Effector memory CD4-positive, alpha-beta T cell (primary cell): ENCODE data around the gene ETS1.

ENCODE experiments used
- DNase-seq, 3 donors: peaks; one replicate each; pipeline ENCODE4 v3.0.0-alpha.2; 2020
- H3K27ac ChIP-seq: 2 replicates; pipeline ENCODE4 v1.7.0; 2013; ENCODE audit warnings: mild to moderate bottlenecking, low read length, moderate library complexity; ENCODE audit not compliant: insufficient read depth, poor library complexity, severe bottlenecking
- H3K27me3 ChIP-seq: replicated peaks from 2 replicates; pipeline ENCODE4 v1.7.0; 2013; ENCODE audit warnings: mild to moderate bottlenecking, low read length; ENCODE audit not compliant: insufficient read depth, control insufficient read depth, poor library complexity, severe bottlenecking
- H3K36me3 ChIP-seq: 2 replicates; pipeline ENCODE4 v1.7.0; 2013; ENCODE audit warnings: mild to moderate bottlenecking, low read length, moderate library complexity; ENCODE audit not compliant: control insufficient read depth, insufficient read depth
- H3K4me1 ChIP-seq: 2 replicates; pipeline ENCODE4 v1.7.0; 2013; ENCODE audit warnings: low read length, mild to moderate bottlenecking; ENCODE audit not compliant: control insufficient read depth, insufficient read depth, poor library complexity, severe bottlenecking
- H3K4me3 ChIP-seq: 2 replicates; pipeline ENCODE4 v1.7.0; 2013; ENCODE audit warnings: low read length, low read depth, mild to moderate bottlenecking; ENCODE audit not compliant: insufficient read depth, poor library complexity, severe bottlenecking
- H3K9me3 ChIP-seq: 2 replicates; pipeline ENCODE4 v1.7.0; 2013; ENCODE audit warnings: mild to moderate bottlenecking, low read length, moderate library complexity; ENCODE audit not compliant: control insufficient read depth

ETS1 gene

GRCh38 chr11:128604723-128605122 lies 17.4 kb upstream of the ETS1 start:
- no peaks in the 10 kb centered on the region for H3K9me3 ChIP-seq
- H3K27me3 ChIP-seq = no peaks in the 10 kb centered on the region
- H3K36me3 ChIP-seq = no peaks in the 10 kb centered on the region
- no peak overlapping the region for H3K4me3 ChIP-seq
- H3K27ac ChIP-seq = no peak overlapping the region
- DNase-seq = no peak
- H3K4me1 ChIP-seq = peaks cover 3% of the 10 kb centered on the region

DNA sequence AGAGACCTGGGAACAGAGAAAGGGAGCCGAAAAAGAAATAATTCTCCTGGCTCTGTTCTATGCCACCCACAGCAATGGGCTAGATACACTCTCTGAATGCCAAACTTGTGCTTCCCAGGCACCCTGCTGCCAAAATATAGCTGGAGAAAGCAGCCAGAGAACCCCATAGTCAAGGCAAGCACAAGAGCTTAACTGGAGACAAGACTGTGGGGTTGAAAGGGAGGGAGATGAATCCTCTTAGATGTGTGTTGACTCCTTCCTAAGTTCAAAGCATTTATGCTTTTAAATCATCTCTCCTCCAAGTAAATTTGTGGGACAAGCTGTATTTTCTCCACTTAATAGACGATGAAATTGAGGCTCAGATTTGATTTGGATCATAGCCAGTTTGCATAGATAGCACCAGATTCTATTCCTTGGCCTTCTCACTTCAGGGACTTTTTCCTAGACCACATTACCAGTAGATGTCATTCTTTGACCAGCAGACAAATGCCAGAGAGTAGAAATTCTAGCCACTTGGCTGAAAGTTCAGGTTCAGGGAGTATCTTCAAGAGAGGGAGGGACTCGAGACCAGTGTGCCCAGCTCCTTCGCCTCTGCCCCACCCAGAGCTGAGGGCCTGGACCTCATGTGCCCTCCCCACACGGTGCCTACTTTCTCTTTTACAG lies 16.5 kb upstream of the ETS1 start:
- Histone ChIP-seq H3K27me3 (no peaks in the 10 kb centered on the region), H3K27ac (no peak overlapping the region), H3K9me3 (no peaks in the 10 kb centered on the region), H3K4me3 (no peak overlapping the region), H3K4me1 (no peaks in the 10 kb centered on the region), H3K36me3 (no peaks in the 10 kb centered on the region)
- no peak for DNase-seq

DNA sequence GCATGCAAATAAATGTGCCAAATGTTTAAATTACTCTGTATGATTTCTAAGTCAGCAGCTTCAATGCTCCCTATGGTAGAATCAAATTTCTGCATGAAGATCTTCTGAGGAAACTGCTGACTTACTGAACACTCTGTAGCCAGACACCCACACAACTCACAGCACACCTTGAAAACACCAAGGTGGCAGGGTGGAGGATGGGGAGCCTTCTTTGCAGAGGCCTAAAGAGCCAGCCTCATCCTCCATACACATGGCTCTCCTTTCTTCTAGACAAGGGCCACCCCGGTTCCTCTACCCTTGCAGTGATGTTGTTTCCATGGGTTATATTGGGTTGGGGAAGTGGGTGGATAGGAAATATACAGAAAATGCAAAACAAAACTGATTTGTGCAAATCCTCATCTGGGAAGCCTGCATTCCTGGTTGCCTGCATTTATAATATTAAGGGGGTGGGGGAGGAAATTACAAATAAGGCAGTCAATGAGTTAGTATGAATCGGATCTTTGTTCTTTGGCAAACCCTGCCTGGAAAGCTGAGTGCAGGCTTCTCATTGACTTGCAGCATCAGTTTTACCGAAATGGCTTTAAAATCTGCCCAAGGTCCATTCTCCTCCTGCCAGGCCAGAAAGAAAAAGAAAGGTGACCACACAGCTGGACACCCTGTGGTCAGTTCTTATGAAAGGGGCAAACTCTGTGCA lies 15.8 kb upstream of the ETS1 start:
- H3K27me3 ChIP-seq = no peaks in the 10 kb centered on the region
- H3K9me3 ChIP-seq = no peaks in the 10 kb centered on the region
- no peaks in the 10 kb centered on the region for H3K36me3 ChIP-seq
- H3K4me3 ChIP-seq = no peak overlapping the region
- no peaks in the 10 kb centered on the region for H3K4me1 ChIP-seq
- DNase-seq = no peak
- no peak overlapping the region for H3K27ac ChIP-seq

- H3K9me3 ChIP-seq = no peaks in the 10 kb centered on the region
- H3K27ac ChIP-seq = no peak overlapping the region
- H3K4me1 ChIP-seq = no peaks in the 10 kb centered on the region
- H3K4me3 ChIP-seq = no peak overlapping the region
- H3K27me3 ChIP-seq = no peaks in the 10 kb centered on the region
- no peak for DNase-seq
- H3K36me3 ChIP-seq = no peaks in the 10 kb centered on the region
Observed at GRCh38 chr11:128599729-128600128, 12.4 kb upstream of the ETS1 start.

- no peak for DNase-seq
- H3K9me3 ChIP-seq = no peaks in the 10 kb centered on the region
- no peaks in the 10 kb centered on the region for H3K36me3 ChIP-seq
- no peak overlapping the region for H3K27ac ChIP-seq
- no peak overlapping the region for H3K4me3 ChIP-seq
- no peaks in the 10 kb centered on the region for H3K4me1 ChIP-seq
- H3K27me3 ChIP-seq = no peaks in the 10 kb centered on the region
Observed at GRCh38 chr11:128598506-128599150, 11.3 kb upstream of the ETS1 start.

- Histone ChIP-seq H3K27me3 (no peaks in the 10 kb centered on the region), H3K4me3 (no peak overlapping the region), H3K36me3 (no peaks in the 10 kb centered on the region), H3K9me3 (no peaks in the 10 kb centered on the region), H3K27ac (no peak overlapping the region), H3K4me1 (no peaks in the 10 kb centered on the region)
- DNase-seq = no peak
Observed at GRCh38 chr11:128598096-128598495, 10.7 kb upstream of the ETS1 start.

- Histone ChIP-seq H3K4me1 (no peaks in the 10 kb centered on the region), H3K9me3 (no peaks in the 10 kb centered on the region), H3K27ac (no peak overlapping the region), H3K4me3 (no peak overlapping the region), H3K36me3 (no peaks in the 10 kb centered on the region), H3K27me3 (no peaks in the 10 kb centered on the region)
- DNase-seq = no peak
Observed at GRCh38 chr11:128597209-128597608, 9.9 kb upstream of the ETS1 start.

DNA sequence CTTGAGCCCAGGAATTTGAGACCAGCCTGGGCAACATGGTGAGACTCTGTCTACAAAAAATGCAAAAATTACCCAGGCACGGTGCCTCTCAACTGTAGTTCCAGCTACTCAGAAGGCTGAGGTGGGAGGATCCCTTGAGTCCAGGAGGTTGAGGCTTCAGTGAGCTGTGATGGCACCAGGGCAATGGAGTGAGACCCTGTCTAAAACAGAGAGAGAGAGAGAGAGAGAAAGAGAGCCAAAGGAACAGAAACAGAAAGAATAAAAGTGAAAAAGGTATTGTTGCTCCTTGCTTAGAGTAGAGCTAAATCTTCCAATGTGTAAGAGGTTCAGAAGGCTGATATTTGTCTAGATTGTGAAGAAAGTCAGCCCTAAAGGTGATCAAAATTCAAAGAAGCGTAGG lies 8.9 kb upstream of the ETS1 start:
- no peak for DNase-seq
- H3K9me3 ChIP-seq = no peaks in the 10 kb centered on the region
- no peaks in the 10 kb centered on the region for H3K4me1 ChIP-seq
- H3K36me3 ChIP-seq = no peaks in the 10 kb centered on the region
- no peak overlapping the region for H3K4me3 ChIP-seq
- no peaks in the 10 kb centered on the region for H3K27me3 ChIP-seq
- no peak overlapping the region for H3K27ac ChIP-seq

DNA sequence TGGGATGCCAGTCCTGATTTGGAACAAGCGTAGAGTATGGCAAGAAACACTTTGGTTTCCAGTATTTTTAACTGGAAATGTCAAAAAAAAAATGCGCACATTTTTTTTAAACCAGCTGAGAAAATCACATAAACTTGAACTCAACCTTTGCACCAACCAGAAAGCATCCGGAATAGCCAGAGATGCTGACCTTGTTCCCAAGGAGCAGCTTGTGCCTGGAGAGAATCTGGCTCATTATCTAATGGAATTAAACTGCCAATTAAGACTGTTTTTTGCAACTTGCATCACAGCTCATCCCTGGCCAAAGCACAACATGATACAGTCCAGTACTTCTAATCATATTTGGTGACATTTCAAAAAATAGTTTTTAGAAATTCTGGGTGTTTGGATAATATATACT lies 8.4 kb upstream of the ETS1 start:
- Histone ChIP-seq H3K27me3 (no peaks in the 10 kb centered on the region), H3K36me3 (no peaks in the 10 kb centered on the region), H3K4me1 (no peaks in the 10 kb centered on the region), H3K4me3 (no peak overlapping the region), H3K27ac (no peak overlapping the region), H3K9me3 (no peaks in the 10 kb centered on the region)
- no peak for DNase-seq

DNA sequence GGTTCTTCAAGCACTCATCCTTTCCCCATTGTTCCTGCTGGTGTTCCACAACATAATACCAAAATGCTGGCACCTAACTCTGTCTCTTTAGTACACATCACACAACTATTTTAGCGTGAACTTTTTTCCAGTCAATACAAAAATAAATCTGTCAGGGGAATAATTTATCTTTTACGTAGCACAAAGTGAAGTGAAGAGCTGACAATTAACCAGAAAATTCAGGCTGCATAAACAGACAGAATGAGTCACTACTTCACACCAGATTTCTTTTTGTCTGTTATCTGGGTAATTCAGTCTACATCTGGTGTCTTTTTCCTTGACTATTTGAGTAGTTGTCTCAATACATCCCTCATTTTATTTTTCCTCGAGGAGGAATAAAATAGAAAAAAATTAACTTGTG lies 7.9 kb upstream of the ETS1 start:
- no peak for DNase-seq
- Histone ChIP-seq H3K27me3 (no peaks in the 10 kb centered on the region), H3K9me3 (no peaks in the 10 kb centered on the region), H3K27ac (no peak overlapping the region), H3K36me3 (no peaks in the 10 kb centered on the region), H3K4me3 (no peak overlapping the region), H3K4me1 (no peaks in the 10 kb centered on the region)
